Measurements from ENCODE around the gene CLDN10.
"Not testable (repeated sequence)": the region's sequence is repeated elsewhere in the genome, so short reads cannot be mapped to it uniquely, and the experiment has no call there.

Gene CLDN10

DNA sequence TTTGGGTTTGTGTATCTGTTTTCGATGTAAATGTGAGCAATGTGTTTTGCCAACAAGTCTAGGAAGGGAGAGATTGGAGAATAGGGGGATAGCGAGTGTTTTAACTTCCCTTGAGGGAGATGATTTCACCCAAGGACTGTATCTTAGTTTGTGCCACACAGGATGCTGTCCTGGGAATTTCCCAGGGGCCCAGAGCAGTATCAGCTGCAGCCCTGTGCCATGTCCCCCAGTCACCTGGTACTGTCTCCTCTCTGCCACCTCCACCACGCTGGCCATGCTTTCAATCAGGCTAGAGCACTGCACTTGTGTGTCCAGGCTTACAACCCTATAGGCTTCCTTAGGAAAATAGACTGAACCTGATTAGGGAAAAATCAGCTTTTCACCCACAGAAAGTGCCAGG lies 40.1 kb upstream of the CLDN10 start:
- 90% methylated on average over 3 of the region's 3 CpGs for WGBS
- no peak for DNase-seq
- no peak overlapping the region for H2BK12ac ChIP-seq (ENCODE audit: low read length in 2 of 2)
- H3K4me1 ChIP-seq (ENCODE audit: control insufficient read depth, insufficient read depth, low read depth, low read length), result peaks cover 4% of the 10 kb centered on the region
- no peak overlapping the region for H3K14ac ChIP-seq (ENCODE audit: low read length in 2 of 2)
- H3K9ac ChIP-seq (ENCODE audit: low read length), result no peak overlapping the region
- no peaks in the 10 kb centered on the region for H3K36me3 ChIP-seq (ENCODE audit: control insufficient read depth in 1 of 2, insufficient read depth in 2 of 2, low read depth in 1 of 2, low read length in 2 of 2)
- H3K27me3 ChIP-seq (ENCODE audit: control insufficient read depth in 1 of 2, insufficient read depth in 1 of 2, low read length in 2 of 2), result peaks cover 0 to 48% of the 10 kb centered on the region in 2 experiments
- no peak overlapping the region for H2AFZ ChIP-seq (ENCODE audit: low read depth, low read length)
- H2BK5ac ChIP-seq (ENCODE audit: low read depth, low read length, poor library complexity, severe bottlenecking), result no peak overlapping the region
- H4K8ac ChIP-seq (ENCODE audit: low read length), result no peak overlapping the region
- no peak overlapping the region for H3K18ac ChIP-seq (ENCODE audit: low read depth in 1 of 2, low read length in 2 of 2)
- no peak overlapping the region for H2BK15ac ChIP-seq (ENCODE audit: low read depth, poor library complexity, severe bottlenecking)
- H3K23ac ChIP-seq (ENCODE audit: low read length in 2 of 2), result no peak overlapping the region
- no peaks in the 10 kb centered on the region for H3K79me1 ChIP-seq (replicated peaks; ENCODE audit: low read length, poor library complexity, severe bottlenecking)
- no peak overlapping the region for H3K4me2 ChIP-seq (ENCODE audit: low read length, poor library complexity, severe bottlenecking)
- H2BK120ac ChIP-seq (ENCODE audit: low read depth, low read length), result no peak overlapping the region
- H4K91ac ChIP-seq (ENCODE audit: low read length), result no peak overlapping the region
- H2AK5ac ChIP-seq (ENCODE audit: low read length, severe bottlenecking), result no peak overlapping the region
- H3K27ac ChIP-seq (ENCODE audit: low read length, poor library complexity, severe bottlenecking), result no peak overlapping the region
- H3K4me3 ChIP-seq (ENCODE audit: insufficient read depth in 1 of 2, low read depth in 1 of 2, low read length in 2 of 2), result no peak overlapping the region
- H3K4ac ChIP-seq (ENCODE audit: low read depth in 1 of 2, low read length in 2 of 2), result no peak overlapping the region
- H3K9me3 ChIP-seq (ENCODE audit: control insufficient read depth, low read length), result no peaks in the 10 kb centered on the region

DNA sequence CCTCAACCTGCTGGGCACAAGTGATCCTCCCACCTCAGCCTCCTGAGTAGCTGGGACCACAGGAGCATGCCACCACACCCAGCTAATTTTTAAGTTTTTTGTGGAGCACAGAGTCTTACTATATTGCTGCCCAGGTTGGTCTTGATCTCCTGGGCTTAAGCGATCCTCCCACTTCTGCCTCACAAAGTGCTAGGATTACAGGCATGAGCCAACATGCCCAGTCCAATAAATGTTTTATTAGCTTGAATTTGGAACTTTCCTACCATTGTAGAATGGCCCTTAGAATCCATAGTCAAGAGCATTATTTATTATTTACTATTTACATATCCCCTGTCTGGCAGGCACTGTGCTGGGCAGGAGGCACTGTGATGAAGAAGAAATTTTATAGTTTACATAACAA lies 39.6 kb upstream of the CLDN10 start:
- DNase-seq, result no peak
- no peak overlapping the region for H3K27ac ChIP-seq (ENCODE audit: low read length, poor library complexity, severe bottlenecking)

DNA sequence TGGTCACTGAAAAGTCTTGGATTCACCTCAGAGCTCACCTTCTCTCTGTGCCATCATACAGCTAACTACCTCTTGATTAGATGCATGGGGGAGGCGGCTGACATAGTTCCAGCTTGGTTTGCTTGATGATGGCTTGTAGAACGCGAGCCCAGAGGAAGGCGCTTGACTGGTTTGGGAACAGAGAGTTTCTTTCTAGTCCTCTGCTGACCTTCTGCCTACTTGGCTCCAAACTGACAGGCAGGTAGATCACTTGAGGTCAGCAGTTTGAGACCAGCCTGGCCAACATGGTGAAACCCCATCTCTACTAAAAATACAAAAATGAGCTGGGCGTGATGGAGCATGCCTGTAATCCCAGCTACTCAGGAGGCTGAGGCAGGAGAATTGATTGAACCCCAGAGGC lies 36.9 kb upstream of the CLDN10 start:
- not testable (repeated sequence) for H4K91ac ChIP-seq (ENCODE audit: low read length); H3K4ac ChIP-seq (ENCODE audit: low read depth in 1 of 2, low read length in 2 of 2); H2AFZ ChIP-seq (ENCODE audit: low read depth, low read length); H4K8ac ChIP-seq (ENCODE audit: low read length); H3K18ac ChIP-seq (ENCODE audit: low read depth in 1 of 2, low read length in 2 of 2); H3K4me2 ChIP-seq (ENCODE audit: low read length, poor library complexity, severe bottlenecking); H2BK5ac ChIP-seq (ENCODE audit: low read depth, low read length, poor library complexity, severe bottlenecking); H3K9me3 ChIP-seq (ENCODE audit: control insufficient read depth, low read length); H2BK120ac ChIP-seq (ENCODE audit: low read depth, low read length); H3K4me1 ChIP-seq (ENCODE audit: control insufficient read depth, insufficient read depth, low read depth, low read length); H3K23ac ChIP-seq (ENCODE audit: low read length in 2 of 2); H3K79me1 ChIP-seq (replicated peaks; ENCODE audit: low read length, poor library complexity, severe bottlenecking); H2AK5ac ChIP-seq (ENCODE audit: low read length, severe bottlenecking); H2BK15ac ChIP-seq (ENCODE audit: low read depth, poor library complexity, severe bottlenecking); H3K14ac ChIP-seq (ENCODE audit: low read length in 2 of 2); H3K9ac ChIP-seq (ENCODE audit: low read length); DNase-seq; H3K4me3 ChIP-seq (ENCODE audit: insufficient read depth in 1 of 2, low read depth in 1 of 2, low read length in 2 of 2); H3K36me3 ChIP-seq (ENCODE audit: control insufficient read depth in 1 of 2, insufficient read depth in 2 of 2, low read depth in 1 of 2, low read length in 2 of 2); H3K27ac ChIP-seq (ENCODE audit: low read length, poor library complexity, severe bottlenecking); H2BK12ac ChIP-seq (ENCODE audit: low read length in 2 of 2)
- WGBS, result 82% methylated on average over 4 of the region's 5 CpGs
- H3K27me3 ChIP-seq (ENCODE audit: control insufficient read depth in 1 of 2, insufficient read depth in 1 of 2, low read length in 2 of 2), result peaks cover 0 to 54% of the 10 kb centered on the region in 2 experiments

More for the DNA sequence above, 39.6 kb upstream of the CLDN10 start:
- Histone ChIP-seq H4K8ac (ENCODE audit: low read length) (no peak overlapping the region), H3K4ac (ENCODE audit: low read depth in 1 of 2, low read length in 2 of 2) (no peak overlapping the region), H3K18ac (ENCODE audit: low read depth in 1 of 2, low read length in 2 of 2) (no peak overlapping the region), H2AK5ac (ENCODE audit: low read length, severe bottlenecking) (no peak overlapping the region), H3K23ac (ENCODE audit: low read length in 2 of 2) (no peak overlapping the region), H2BK15ac (ENCODE audit: low read depth, poor library complexity, severe bottlenecking) (no peak overlapping the region), H3K4me3 (ENCODE audit: insufficient read depth in 1 of 2, low read depth in 1 of 2, low read length in 2 of 2) (no peak overlapping the region), H4K91ac (ENCODE audit: low read length) (no peak overlapping the region), H3K79me1 (replicated peaks; ENCODE audit: low read length, poor library complexity, severe bottlenecking) (no peaks in the 10 kb centered on the region), H2BK120ac (ENCODE audit: low read depth, low read length) (no peak overlapping the region), H3K4me1 (ENCODE audit: control insufficient read depth, insufficient read depth, low read depth, low read length) (peaks cover 4% of the 10 kb centered on the region), H3K4me2 (ENCODE audit: low read length, poor library complexity, severe bottlenecking) (no peak overlapping the region), H2AFZ (ENCODE audit: low read depth, low read length) (no peak overlapping the region), H3K27me3 (ENCODE audit: control insufficient read depth in 1 of 2, insufficient read depth in 1 of 2, low read length in 2 of 2) (peaks cover 0 to 49% of the 10 kb centered on the region in 2 experiments), H3K14ac (ENCODE audit: low read length in 2 of 2) (no peak overlapping the region), H3K36me3 (ENCODE audit: control insufficient read depth in 1 of 2, insufficient read depth in 2 of 2, low read depth in 1 of 2, low read length in 2 of 2) (no peaks in the 10 kb centered on the region), H3K9me3 (ENCODE audit: control insufficient read depth, low read length) (no peaks in the 10 kb centered on the region), H3K9ac (ENCODE audit: low read length) (no peak overlapping the region), H2BK5ac (ENCODE audit: low read depth, low read length, poor library complexity, severe bottlenecking) (no peak overlapping the region), H2BK12ac (ENCODE audit: low read length in 2 of 2) (no peak overlapping the region)
- 100% methylated on average over 1 of the region's 1 CpG for WGBS

DNA sequence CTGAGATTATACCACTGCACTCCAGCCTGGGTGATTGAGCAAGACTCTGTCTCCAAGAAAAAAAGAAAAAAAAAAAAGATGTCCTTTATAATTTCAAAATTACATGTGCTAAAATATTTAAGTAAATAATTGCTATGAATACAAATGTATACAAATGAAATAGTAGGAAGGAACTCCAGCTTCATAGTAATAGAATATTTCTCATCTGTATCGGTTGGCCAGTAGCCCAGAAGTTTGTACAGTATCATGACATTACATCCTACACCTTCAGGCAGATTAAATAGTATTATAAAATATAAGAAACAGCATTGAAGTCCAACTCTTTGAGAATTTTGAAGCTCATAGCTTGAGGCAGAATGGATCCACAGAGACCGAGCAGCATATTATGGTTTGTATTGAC lies 36.5 kb upstream of the CLDN10 start:
- Histone ChIP-seq H3K9me3 (ENCODE audit: control insufficient read depth, low read length) (peaks cover under 1% of the 10 kb centered on the region), H3K79me1 (replicated peaks; ENCODE audit: low read length, poor library complexity, severe bottlenecking) (no peaks in the 10 kb centered on the region), H2BK12ac (ENCODE audit: low read length in 2 of 2) (no peak overlapping the region), H4K8ac (ENCODE audit: low read length) (no peak overlapping the region), H3K14ac (ENCODE audit: low read length in 2 of 2) (no peak overlapping the region), H2AK5ac (ENCODE audit: low read length, severe bottlenecking) (no peak overlapping the region), H2BK120ac (ENCODE audit: low read depth, low read length) (no peak overlapping the region), H3K4me2 (ENCODE audit: low read length, poor library complexity, severe bottlenecking) (no peak overlapping the region), H3K9ac (ENCODE audit: low read length) (no peak overlapping the region), H3K4me3 (ENCODE audit: insufficient read depth in 1 of 2, low read depth in 1 of 2, low read length in 2 of 2) (no peak overlapping the region), H2AFZ (ENCODE audit: low read depth, low read length) (no peak overlapping the region), H3K4me1 (ENCODE audit: control insufficient read depth, insufficient read depth, low read depth, low read length) (no peaks in the 10 kb centered on the region), H2BK15ac (ENCODE audit: low read depth, poor library complexity, severe bottlenecking) (no peak overlapping the region), H3K18ac (ENCODE audit: low read depth in 1 of 2, low read length in 2 of 2) (no peak overlapping the region), H3K27me3 (ENCODE audit: control insufficient read depth in 1 of 2, insufficient read depth in 1 of 2, low read length in 2 of 2) (peaks cover 0 to 54% of the 10 kb centered on the region in 2 experiments), H4K91ac (ENCODE audit: low read length) (no peak overlapping the region), H2BK5ac (ENCODE audit: low read depth, low read length, poor library complexity, severe bottlenecking) (no peak overlapping the region), H3K4ac (ENCODE audit: low read depth in 1 of 2, low read length in 2 of 2) (no peak overlapping the region), H3K23ac (ENCODE audit: low read length in 2 of 2) (no peak overlapping the region), H3K27ac (ENCODE audit: low read length, poor library complexity, severe bottlenecking) (no peak overlapping the region), H3K36me3 (ENCODE audit: control insufficient read depth in 1 of 2, insufficient read depth in 2 of 2, low read depth in 1 of 2, low read length in 2 of 2) (no peaks in the 10 kb centered on the region)
- WGBS, result 0% methylated on average over 1 of the region's 2 CpGs
- no peak for DNase-seq
